WI38 (cell line): ENCODE measurements around the gene PTPN23.

ENCODE experiments used
- H3K4me3 ChIP-seq: 2 replicates; pipeline ENCODE4 v1.5.1; 2011; ENCODE audit warnings: low read depth, mild to moderate bottlenecking, control low read depth, low read length
- TF ChIP-seq, protein P1 (sequence below): IDR thresholded peaks from 2 replicates; pipeline ENCODE4 v1.5.1; 2012; ENCODE audit warnings: low read depth, mild to moderate bottlenecking, control low read depth, low read length

Gene PTPN23

DNA sequence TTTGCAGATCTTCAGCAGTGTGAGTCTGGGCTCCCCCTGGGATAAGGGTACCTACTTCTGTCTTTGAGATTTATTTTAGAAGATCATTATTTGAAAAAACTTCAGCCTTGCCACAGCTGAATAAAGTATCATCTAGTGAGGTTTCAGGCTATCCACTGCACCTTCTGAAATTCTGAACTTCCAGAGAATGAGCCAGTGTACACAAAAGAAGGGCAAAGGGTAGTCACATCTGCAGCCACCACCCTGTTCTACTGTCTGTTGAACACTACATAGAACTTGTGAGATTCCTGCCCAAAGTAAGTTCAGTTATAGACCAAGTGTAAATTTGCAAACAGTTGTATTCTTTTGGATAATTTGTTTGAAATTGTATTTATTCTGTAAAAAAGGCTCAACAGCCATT is 38.0 kb upstream of the PTPN23 start:
- TF ChIP-seq, protein P1, sequence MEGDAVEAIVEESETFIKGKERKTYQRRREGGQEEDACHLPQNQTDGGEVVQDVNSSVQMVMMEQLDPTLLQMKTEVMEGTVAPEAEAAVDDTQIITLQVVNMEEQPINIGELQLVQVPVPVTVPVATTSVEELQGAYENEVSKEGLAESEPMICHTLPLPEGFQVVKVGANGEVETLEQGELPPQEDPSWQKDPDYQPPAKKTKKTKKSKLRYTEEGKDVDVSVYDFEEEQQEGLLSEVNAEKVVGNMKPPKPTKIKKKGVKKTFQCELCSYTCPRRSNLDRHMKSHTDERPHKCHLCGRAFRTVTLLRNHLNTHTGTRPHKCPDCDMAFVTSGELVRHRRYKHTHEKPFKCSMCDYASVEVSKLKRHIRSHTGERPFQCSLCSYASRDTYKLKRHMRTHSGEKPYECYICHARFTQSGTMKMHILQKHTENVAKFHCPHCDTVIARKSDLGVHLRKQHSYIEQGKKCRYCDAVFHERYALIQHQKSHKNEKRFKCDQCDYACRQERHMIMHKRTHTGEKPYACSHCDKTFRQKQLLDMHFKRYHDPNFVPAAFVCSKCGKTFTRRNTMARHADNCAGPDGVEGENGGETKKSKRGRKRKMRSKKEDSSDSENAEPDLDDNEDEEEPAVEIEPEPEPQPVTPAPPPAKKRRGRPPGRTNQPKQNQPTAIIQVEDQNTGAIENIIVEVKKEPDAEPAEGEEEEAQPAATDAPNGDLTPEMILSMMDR: no peak
- H3K4me3 ChIP-seq: no peak overlapping the region

DNA sequence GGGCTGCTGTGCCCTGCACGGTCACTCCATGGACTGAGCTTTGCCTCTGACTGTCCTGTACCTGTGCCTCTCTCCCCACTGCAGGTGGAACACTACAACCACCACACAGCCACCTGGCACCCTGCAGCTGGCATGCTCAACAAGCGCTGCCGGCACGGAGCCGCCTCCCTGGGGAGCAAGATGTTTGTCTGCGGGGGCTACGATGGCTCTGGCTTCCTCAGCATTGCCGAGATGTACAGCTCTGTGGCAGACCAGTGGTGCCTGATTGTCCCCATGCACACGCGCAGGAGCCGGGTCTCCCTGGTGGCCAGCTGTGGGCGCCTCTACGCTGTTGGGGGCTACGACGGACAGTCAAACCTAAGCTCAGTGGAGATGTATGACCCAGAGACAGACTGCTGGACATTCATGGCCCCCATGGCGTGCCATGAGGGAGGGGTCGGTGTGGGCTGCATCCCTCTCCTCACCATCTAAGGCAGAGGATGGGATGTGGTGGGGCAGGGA is 37.3 kb upstream of the PTPN23 start:
- no peak overlapping the region for H3K4me3 ChIP-seq
- TF ChIP-seq, protein P1: no peak

DNA sequence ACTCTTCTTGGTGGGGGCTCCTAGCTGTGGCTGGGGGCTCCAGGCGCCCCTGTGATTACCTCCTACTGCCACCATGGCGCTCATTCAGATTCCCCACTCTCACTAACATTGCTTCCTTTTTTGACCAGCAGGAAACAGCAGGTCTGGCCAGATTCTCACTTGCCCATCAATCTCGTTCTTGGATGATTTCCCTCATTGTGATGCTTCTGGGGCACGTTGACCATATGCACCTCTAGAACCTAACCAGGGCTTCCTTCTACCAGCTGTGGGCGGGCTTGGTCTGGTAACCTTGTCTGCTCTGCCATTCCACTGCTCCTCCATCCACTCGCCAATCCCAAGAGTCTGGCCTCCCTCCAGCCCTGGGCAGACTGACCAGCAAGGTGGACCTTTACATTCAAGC is 35.9 kb upstream of the PTPN23 start:
- no peak overlapping the region for H3K4me3 ChIP-seq
- TF ChIP-seq, protein P1: no peak

DNA sequence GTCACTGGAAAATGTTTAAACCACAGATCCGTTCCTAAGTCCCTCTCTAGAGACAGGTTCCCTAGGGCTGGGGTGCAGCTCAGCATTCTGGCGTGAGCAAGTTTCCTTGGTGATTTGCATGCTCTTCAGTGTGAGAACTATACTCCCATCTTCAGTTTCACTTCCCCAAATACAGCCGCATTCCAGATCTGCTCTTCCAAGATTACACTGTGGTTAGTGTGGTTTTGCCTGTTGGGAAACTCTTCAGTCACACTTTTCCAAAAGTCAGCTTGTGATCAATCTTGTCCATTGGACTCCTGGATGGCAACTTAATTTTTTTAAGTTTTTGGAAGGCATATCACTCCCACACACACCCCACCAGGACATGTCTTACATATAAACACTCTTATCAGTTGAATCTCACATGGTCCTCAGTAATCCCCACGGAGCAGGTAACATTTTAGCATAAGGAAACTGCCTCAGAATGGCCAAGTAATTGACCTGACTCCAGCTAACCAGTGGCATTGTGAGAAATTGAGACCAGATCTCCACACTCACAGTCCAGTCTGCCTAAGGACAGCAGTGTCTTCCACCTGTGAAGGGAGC is 33.5 kb upstream of the PTPN23 start:
- TF ChIP-seq, protein P1: no peak
- no peak overlapping the region for H3K4me3 ChIP-seq

DNA sequence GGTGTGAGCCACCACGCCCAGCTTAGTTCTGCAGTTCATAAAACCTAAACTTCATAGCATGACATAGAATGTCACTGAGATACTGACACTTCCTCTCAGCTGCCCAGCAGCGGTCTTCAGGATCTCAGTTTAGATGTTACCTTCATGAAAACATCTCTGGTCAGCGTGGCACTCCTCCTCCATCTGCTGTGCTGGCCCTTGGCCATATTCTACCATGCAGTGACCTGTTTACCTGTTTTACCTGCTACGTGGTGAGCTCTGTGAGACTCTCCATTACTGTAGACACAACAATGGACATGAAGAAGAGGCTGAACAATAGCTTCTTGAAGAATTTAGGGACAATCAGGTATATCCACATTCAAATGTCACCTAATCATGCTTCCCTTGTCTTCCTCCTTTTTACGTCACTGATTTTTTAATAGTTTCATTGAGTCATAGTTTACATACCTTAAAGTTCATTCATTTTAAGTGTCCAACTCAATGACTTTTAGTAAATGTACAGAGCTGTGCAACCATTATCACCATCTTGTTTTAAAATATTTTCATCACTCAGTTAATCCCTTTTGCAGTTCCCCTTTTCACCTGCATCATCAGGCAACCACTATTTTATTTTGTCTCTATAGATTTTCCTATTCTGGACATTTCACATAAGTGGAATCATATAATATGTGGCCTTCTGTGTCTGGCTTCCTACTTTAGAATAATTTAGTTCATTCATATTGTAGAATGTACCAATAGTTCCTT is 32.2 kb upstream of the PTPN23 start:
- TF ChIP-seq, protein P1: no peak
- H3K4me3 ChIP-seq: no peak overlapping the region

DNA sequence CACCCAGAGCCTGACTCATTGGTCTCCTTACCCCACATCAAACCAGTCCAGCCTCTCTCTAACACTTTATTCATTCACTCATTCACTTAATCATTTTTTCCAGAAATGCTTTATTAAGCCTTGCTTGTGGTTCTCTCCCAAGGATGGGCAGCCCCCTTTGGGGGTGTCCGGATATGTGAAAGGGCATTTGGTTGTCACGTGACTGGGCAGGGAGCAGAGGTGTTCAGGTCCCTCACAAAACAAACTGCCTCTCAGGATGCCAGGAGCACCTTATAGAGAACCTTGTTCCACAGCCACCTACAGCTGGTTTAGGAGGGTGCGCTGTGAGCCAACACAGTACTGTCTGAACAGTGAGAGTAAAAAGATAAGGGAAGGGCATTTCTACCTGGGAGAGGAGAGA is 25.8 kb upstream of the PTPN23 start:
- no peak overlapping the region for H3K4me3 ChIP-seq
- TF ChIP-seq, protein P1: no peak

DNA sequence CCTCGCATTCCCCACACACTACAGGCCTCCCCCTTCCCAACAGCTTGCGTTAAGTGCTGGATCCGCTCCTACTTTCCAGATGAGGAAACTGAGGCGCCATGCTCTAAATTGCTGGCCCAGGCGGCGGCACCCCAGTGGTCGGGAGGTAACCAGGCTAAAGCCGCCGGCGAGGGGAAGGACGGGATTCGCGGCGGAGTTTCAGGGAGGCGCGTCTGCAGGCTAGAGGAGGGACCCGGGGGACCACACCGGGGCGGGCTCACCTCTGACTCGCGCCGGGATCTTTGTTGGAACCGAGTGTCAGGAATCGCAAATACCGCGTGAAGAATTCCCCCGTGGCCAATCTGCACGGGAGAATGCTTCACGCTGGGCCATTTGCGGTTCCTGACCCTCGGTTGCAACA is 24.6 kb upstream of the PTPN23 start:
- TF ChIP-seq, protein P1: no peak
- H3K4me3 ChIP-seq: no peak overlapping the region
